Measurements from ENCODE around the gene ALS2CL. TPM values are rescaled to one million over a fixed set of nuclear protein-coding genes. Genes with fewer than 3 reads are reported as not detected.

Gene ALS2CL
- total and polyA plus RNA-seq, 8 donors = 7.6 to 74.4 (median 12.7) TPM

DNA sequence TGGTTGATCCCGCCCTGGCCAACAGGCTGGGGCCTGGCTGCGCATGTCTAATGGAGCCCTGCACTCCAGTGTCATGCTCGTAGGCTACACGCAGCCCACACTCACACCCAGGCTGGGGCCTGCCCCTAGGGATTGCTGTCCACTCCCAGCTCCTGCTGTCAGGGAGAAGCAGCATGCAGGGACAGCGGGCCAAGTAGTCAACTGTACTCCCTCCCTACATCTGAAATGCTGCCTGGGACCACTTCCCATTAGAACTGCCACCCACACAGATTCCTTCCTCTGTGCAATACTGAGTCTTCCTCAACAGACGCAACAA, 16.1 kb downstream of the ALS2CL start:
- ATAC-seq = peak; percentile 20
- H3K4me3 ChIP-seq = no peak overlapping the region
- H3K4me1 ChIP-seq = no peaks in the 10 kb centered on the region
- peak in 2 of 4 donors; percentile 44 to 79 for DNase-seq
- no peaks in the 10 kb centered on the region for H3K9me3 ChIP-seq
- H3K27ac ChIP-seq = no peak overlapping the region
- intact Hi-C loops (cut with DNase I) = no loop called here
- TF ChIP-seq, protein P1, sequence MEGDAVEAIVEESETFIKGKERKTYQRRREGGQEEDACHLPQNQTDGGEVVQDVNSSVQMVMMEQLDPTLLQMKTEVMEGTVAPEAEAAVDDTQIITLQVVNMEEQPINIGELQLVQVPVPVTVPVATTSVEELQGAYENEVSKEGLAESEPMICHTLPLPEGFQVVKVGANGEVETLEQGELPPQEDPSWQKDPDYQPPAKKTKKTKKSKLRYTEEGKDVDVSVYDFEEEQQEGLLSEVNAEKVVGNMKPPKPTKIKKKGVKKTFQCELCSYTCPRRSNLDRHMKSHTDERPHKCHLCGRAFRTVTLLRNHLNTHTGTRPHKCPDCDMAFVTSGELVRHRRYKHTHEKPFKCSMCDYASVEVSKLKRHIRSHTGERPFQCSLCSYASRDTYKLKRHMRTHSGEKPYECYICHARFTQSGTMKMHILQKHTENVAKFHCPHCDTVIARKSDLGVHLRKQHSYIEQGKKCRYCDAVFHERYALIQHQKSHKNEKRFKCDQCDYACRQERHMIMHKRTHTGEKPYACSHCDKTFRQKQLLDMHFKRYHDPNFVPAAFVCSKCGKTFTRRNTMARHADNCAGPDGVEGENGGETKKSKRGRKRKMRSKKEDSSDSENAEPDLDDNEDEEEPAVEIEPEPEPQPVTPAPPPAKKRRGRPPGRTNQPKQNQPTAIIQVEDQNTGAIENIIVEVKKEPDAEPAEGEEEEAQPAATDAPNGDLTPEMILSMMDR (IDR thresholded peaks at IDR 0.05) = no peak
- H3K36me3 ChIP-seq = peaks cover 0 to 77% of the 10 kb centered on the region in 2 donors
- no peaks in the 10 kb centered on the region for H3K27me3 ChIP-seq

DNA sequence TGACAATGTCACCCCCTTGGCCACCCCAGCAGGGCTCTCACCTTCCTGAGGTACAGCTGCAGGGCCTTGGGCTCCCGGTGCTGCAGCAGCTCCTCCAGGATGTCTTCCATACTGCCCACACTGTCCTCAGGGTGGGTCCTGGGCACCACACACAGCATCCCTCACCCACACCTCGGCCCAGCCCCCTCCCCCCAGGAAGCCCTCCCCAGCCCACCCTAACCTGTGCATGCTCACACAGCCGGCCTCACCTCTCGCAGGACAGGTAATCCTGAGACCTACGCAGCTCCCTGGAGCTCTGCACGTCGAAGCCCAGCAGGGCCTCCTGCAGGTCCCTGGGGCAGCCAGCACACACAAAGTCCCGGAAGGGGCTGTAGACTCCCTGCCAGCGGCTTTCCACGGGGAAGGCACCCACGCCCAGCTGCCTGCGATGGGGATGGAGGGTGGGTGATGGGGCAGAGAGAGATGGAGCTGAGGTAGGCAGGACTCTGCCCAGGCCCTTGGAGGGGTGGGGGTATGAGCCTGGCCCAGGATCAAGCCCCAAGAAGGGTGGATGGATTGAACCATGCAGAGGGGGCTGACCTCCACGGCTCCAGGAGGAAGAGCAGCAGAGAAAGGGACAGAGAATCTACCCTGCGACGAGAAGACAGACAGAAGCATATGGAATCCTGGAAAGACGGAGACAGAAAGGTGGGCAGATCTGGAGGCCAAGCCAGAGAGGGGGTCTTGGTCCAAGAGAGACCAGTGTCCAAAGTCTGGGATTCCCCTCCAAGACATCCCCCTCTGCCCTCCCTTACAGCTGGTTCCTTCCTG, 16.7 kb downstream of the ALS2CL start:
- Histone ChIP-seq H3K36me3 (peaks cover 0 to 74% of the 10 kb centered on the region in 2 donors), H3K4me3 (no peak overlapping the region), H3K27me3 (no peaks in the 10 kb centered on the region), H3K4me1 (no peaks in the 10 kb centered on the region), H3K27ac (no peak overlapping the region), H3K9me3 (no peaks in the 10 kb centered on the region)
- ATAC-seq (no peak), DNase-seq (peak in 1 of 4 donors; percentile 67)
- TF ChIP-seq, protein P1 (IDR thresholded peaks at IDR 0.05) = no peak
- intact Hi-C loops (cut with DNase I) = no loop called here

- DNase-seq (peak in 1 of 4 donors; percentile 44), ATAC-seq (no peak)
Measured at GRCh38 chr3:46675843-46676567, 17.5 kb downstream of the ALS2CL start.

GRCh38 chr3:46675426-46675825, 18.1 kb downstream of the ALS2CL start:
- H3K4me3 ChIP-seq = no peak overlapping the region
- peaks cover 0 to 73% of the 10 kb centered on the region in 2 donors for H3K36me3 ChIP-seq
- H3K4me1 ChIP-seq = no peaks in the 10 kb centered on the region
- TF ChIP-seq, protein P1 (IDR thresholded peaks at IDR 0.05) = no peak
- no peak for ATAC-seq
- no peaks in the 10 kb centered on the region for H3K27me3 ChIP-seq
- peak in 2 of 4 donors; percentile 26 for DNase-seq
- intact Hi-C loops (cut with DNase I) = no loop called here
- H3K27ac ChIP-seq = no peak overlapping the region
- H3K9me3 ChIP-seq = no peaks in the 10 kb centered on the region

More at GRCh38 chr3:46675843-46676567, 17.5 kb downstream of the ALS2CL start:
- intact Hi-C loops (cut with DNase I) = no loop called here
- Histone ChIP-seq H3K4me1 (no peaks in the 10 kb centered on the region), H3K4me3 (no peak overlapping the region), H3K9me3 (no peaks in the 10 kb centered on the region), H3K27ac (no peak overlapping the region), H3K36me3 (peaks cover 0 to 74% of the 10 kb centered on the region in 2 donors), H3K27me3 (no peaks in the 10 kb centered on the region)
- TF ChIP-seq, protein P1 (IDR thresholded peaks at IDR 0.05) = no peak
